NOMO-1 treated with dmso at 0.1 percent for 144 hours (cell line): Measurements from ENCODE around the gene GPRASP3.
A peak's percentile ranks its signal among the peaks of the same experiment; 100 is the strongest.

Experiments used
- DNase-seq: peaks from one replicate; lab custom pipeline; 2025; ENCODE audit not compliant: unreplicated experiment; lab: John Stamatoyannopoulos, UW

The GPRASP3 gene

GRCh38 chrX:102745857-102746584, 25.5 kb downstream of the GPRASP3 start:
- no peak for DNase-seq

- DNase-seq, result no peak
These were observed 44.7 kb downstream of the GPRASP3 start for GRCh38 chrX:102765217-102765616.

GRCh38 chrX:102765809-102766208, 45.3 kb downstream of the GPRASP3 start:
- DNase-seq, result no peak

GRCh38 chrX:102767287-102767686, 46.7 kb downstream of the GPRASP3 start:
- DNase-seq, result no peak

- peak; percentile 35 for DNase-seq
These were observed 48.6 kb downstream of the GPRASP3 start for GRCh38 chrX:102768987-102769761.
